ENCODE data around the gene RELB. TPM values are rescaled to one million over a fixed set of nuclear protein-coding genes. Genes with fewer than 3 reads are reported as not detected.

Gene RELB
- total RNA-seq, 4 donors from 2014 or later = 4.8 to 11.8 (median 7.6) TPM

DNA sequence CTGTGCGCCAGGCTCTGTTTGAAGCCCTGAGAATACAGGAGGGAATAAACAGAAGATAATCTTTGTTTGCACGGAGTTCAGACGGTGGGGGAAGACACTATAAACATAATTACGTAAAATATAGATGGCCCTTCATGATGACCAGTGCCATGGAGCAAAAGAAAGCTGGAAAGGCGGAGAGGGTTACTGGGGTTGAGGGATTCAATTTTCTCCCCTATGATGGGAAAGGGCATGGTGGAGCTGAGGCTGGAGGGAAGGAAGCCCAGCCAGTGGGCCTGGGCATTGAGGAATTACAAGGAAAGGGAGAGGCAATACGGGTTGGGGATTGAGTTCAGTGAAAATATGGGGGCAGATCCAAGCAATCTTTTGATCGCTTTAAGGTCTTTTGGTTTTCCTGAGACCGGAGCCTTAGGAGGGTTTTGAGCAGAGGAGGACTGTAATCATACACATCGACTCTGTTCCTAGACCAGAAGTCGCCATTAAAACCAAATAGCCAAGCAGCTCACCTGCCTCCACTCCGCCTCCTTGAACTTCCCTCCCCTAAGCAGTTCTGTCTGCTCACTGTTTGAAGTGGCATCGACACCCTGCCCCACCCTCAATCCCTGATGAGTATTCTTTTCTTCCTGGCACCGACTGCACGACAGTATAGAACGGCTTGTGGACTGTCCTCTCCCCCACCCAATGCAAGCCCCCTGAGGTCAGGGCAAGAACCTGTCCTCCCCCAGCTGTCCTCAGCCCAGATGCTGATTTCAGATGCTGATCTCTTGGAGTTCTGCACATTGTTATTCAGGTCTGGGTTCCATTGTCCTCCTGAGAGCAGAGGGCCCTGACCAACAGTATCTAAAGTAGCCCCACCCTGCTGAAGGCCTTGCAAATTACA, 75.8 kb downstream of the RELB start:
- no peaks in the 10 kb centered on the region for H3K27me3 ChIP-seq
- peak overlapping the region; percentile 82 to 95 (median 90) for H3K27ac ChIP-seq
- TF ChIP-seq, protein P1, sequence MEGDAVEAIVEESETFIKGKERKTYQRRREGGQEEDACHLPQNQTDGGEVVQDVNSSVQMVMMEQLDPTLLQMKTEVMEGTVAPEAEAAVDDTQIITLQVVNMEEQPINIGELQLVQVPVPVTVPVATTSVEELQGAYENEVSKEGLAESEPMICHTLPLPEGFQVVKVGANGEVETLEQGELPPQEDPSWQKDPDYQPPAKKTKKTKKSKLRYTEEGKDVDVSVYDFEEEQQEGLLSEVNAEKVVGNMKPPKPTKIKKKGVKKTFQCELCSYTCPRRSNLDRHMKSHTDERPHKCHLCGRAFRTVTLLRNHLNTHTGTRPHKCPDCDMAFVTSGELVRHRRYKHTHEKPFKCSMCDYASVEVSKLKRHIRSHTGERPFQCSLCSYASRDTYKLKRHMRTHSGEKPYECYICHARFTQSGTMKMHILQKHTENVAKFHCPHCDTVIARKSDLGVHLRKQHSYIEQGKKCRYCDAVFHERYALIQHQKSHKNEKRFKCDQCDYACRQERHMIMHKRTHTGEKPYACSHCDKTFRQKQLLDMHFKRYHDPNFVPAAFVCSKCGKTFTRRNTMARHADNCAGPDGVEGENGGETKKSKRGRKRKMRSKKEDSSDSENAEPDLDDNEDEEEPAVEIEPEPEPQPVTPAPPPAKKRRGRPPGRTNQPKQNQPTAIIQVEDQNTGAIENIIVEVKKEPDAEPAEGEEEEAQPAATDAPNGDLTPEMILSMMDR (IDR thresholded peaks at IDR 0.05) = no peak
- TF ChIP-seq POLR2A (IDR thresholded peaks at IDR 0.05) = no peak
- WGBS, 2 donors = 42 to 65% methylated on average over 14 to 15 of the region's 15 CpGs
- no peaks in the 10 kb centered on the region for H3K9me3 ChIP-seq
- peak overlapping the region in 3 of 4 donors; percentile 80 to 83 (median 80) for H3K4me3 ChIP-seq
- intact Hi-C loops (cut with DNase I) = no loop called here
- DNase-seq = no peak
- H3K4me1 ChIP-seq = peaks cover 43 to 84% (median 48%) of the 10 kb centered on the region in 3 donors
- peaks cover 5 to 15% (median 6%) of the 10 kb centered on the region in 3 donors for H3K36me3 ChIP-seq

DNA sequence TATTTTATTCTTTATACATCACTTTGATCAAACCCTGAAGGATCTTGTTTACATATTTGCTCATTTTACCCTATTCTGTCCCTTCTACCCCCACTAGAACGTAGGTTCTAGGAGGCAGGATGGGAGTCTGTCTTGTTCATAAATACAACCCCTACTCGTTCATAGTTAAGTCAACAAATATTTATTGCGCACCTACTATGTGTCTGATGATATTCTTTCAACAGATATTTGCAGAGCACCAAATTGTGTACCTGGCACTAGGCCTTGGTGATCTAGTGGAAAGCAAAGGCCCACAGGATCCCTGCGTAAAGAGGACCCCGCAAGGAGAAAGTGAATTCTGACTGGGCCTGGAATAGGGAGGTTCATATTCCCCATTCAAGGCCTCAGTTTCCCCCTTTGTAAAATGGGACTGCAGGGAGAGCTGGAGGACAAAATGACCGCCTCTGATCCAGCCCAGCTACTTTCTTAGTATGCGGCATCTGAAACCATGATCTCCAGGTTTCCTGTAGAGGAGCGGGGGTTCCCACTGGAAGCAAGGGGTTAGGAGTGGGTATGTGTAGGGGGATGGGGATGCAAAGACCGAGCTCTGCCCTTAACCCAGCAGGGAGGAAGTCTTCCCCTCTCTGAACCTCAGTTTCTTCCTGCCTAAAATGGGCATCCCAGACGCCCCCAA, 77.3 kb downstream of the RELB start:
- peaks cover 36 to 69% (median 39%) of the 10 kb centered on the region in 3 donors for H3K4me1 ChIP-seq
- peak overlapping the region; percentile 54 to 92 (median 63) for H3K4me3 ChIP-seq
- DNase-seq = no peak

DNA sequence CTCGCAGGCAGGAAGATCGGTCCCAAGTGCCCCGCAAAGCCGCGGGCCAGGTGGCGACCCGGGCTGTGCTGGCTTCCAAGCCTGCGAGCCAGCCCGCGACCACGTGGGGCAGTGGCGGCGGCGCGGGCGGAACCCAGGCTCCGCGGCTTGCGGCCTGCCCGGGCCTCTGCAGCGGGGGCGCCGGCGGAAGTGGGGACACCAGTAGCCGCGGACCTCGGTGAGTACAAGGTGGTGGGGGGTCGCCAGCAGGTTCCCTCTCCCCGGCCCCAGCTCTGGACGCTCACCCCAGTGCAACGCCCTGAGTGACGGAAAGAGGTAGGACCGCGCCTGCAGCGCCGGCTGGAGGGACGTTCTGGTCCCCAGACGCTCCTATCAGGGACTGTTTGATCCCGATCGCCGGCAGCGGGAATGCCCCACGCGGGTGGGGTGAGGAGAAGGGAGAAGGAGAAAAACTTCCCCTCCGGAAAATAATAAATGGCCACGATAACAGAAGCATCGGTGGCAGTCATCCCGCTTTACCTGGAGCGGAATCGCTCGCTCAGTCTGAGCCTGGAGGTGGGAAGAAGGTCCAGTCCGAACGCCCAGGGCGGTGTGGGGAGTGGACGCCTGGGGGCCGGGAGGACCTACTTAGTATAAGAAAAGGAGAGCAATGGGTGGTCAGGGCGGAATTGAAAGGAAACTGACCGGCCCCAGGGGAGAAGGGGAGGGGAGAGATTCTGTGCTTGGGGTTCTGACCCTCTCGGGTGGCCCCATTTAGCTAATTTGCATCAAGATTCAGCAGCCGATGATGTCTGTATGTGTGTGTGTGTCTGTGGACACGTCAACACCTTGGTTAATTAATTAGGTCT, 78.0 kb downstream of the RELB start, which contains the start of gene GEMIN7:
Gene GEMIN7, plus strand, starts transcription at position 198 of the 848 bp plus-strand sequence. CDS start 10,855 bp downstream, outside the sequence.
- 0 to 1% methylated on average over 20 to 28 of the region's 61 CpGs for WGBS, 2 donors
- H3K9me3 ChIP-seq = no peaks in the 10 kb centered on the region
- H3K4me1 ChIP-seq = peaks cover 36 to 62% (median 38%) of the 10 kb centered on the region in 3 donors

More for the DNA sequence above, 77.3 kb downstream of the RELB start:
- 65 to 85% methylated on average over 5 to 9 of the region's 10 CpGs for WGBS, 2 donors
- TF ChIP-seq POLR2A (IDR thresholded peaks at IDR 0.05) = no peak
- TF ChIP-seq, protein P1 (IDR thresholded peaks at IDR 0.05) = no peak
- H3K27me3 ChIP-seq = no peaks in the 10 kb centered on the region
- no peaks in the 10 kb centered on the region for H3K9me3 ChIP-seq
- H3K36me3 ChIP-seq = peaks cover 6 to 26% (median 8%) of the 10 kb centered on the region in 3 donors
- intact Hi-C loops (cut with DNase I) = no loop called here
- H3K27ac ChIP-seq = peak overlapping the region; percentile 67 to 83 (median 80)

DNA sequence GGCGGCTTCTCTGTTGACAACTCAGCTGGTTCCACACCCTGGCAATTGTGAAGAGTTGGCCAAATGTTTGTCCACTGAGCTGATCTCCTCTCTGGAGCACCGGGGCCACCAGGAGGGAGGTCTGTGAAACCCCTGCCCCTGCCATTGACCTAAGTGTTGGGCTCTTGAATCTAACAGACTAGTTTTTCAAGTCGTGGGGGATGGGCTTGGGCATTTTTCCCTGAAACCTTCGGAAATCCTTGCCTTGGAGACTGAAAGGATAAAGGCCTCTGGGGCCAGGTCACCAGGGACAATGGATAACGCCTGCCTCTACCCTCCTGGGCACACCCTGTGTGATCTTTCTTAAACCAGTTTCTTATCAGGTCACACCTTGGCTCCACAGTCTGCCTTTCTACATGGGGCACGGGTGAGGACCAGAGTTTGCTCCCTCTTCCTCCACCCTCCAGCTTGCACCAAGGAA, 78.7 kb downstream of the RELB start:
- no peaks in the 10 kb centered on the region for H3K27me3 ChIP-seq
- 8 to 15% methylated on average over 2 to 5 of the region's 6 CpGs for WGBS, 2 donors

More for the DNA sequence above, 78.0 kb downstream of the RELB start, which contains the start of gene GEMIN7:
- H3K4me3 ChIP-seq = peak within 1 kb of the TSS; percentile 54 to 92 (median 63)
- intact Hi-C loops (cut with DNase I) = no loop called here
- no peak for DNase-seq
- peak in 2 of 4 donors; percentile 28 to 30 for TF ChIP-seq POLR2A (IDR thresholded peaks at IDR 0.05)
- TF ChIP-seq, protein P1 (IDR thresholded peaks at IDR 0.05) = peak in 4 of 6 experiments; percentile 14 to 41 (median 20)
- peaks cover 6 to 34% (median 8%) of the 10 kb centered on the region in 3 donors for H3K36me3 ChIP-seq
- peak within 1 kb of the TSS; percentile 67 to 83 (median 80) for H3K27ac ChIP-seq
- no peaks in the 10 kb centered on the region for H3K27me3 ChIP-seq

More for the DNA sequence above, 78.7 kb downstream of the RELB start:
- no peaks in the 10 kb centered on the region for H3K9me3 ChIP-seq
- DNase-seq = no peak
- peaks cover 30 to 55% (median 33%) of the 10 kb centered on the region in 3 donors for H3K4me1 ChIP-seq
- H3K27ac ChIP-seq = peak overlapping the region; percentile 67 to 83 (median 80)
- intact Hi-C loops (cut with DNase I) = no loop called here
- peak overlapping the region; percentile 54 to 92 (median 63) for H3K4me3 ChIP-seq
- peaks cover 6 to 40% (median 8%) of the 10 kb centered on the region in 3 donors for H3K36me3 ChIP-seq
- TF ChIP-seq POLR2A (IDR thresholded peaks at IDR 0.05) = no peak
- TF ChIP-seq, protein P1 (IDR thresholded peaks at IDR 0.05) = no peak
